ENCODE results near the gene APOB. TPM values are rescaled to one million over a fixed set of nuclear protein-coding genes. Genes with fewer than 3 reads are reported as not detected.

Gene APOB
- total RNA-seq, 6 experiments from 2014 or later: not detected

DNA sequence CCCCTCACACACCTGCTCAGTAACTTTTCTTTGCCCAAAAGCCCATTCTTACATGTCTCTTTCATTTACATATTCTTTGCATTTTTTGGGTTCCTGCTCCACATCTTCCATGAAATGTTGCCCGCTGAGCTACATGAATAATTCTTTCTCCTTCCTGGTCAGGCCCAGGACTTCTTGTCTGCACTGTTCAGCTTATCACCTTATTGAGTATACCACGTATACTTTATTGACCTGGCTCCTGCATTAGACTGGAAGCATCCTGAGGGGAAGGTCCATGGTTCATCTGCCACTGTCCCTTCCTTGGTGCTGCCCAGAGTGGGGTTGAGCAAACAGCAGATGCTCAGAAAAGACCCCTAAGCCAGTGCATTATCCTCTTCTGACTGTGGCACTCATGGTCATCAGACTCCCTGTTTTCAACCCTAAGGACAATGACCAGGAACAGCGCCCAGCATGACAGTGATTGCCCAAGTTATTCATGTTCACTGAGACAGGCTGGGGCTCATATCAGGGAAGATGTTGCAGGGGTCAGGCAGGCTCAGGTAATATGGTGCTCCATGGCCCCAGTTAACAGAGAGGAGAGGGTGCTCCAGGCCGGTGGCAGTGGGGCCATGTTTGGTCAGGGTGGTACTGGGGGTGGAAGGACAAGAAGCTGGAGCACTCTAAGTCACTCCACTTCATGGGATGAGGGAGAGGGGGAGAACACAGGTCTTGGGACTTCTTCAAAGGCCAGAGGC is 7.7 kb downstream of the APOB start:
- no peaks in the 10 kb centered on the region; the same call in 1 of the 2 replicates for H3K4me1 Mint-ChIP-seq (ENCODE audit: low read depth)
- TF ChIP-seq, protein P1, sequence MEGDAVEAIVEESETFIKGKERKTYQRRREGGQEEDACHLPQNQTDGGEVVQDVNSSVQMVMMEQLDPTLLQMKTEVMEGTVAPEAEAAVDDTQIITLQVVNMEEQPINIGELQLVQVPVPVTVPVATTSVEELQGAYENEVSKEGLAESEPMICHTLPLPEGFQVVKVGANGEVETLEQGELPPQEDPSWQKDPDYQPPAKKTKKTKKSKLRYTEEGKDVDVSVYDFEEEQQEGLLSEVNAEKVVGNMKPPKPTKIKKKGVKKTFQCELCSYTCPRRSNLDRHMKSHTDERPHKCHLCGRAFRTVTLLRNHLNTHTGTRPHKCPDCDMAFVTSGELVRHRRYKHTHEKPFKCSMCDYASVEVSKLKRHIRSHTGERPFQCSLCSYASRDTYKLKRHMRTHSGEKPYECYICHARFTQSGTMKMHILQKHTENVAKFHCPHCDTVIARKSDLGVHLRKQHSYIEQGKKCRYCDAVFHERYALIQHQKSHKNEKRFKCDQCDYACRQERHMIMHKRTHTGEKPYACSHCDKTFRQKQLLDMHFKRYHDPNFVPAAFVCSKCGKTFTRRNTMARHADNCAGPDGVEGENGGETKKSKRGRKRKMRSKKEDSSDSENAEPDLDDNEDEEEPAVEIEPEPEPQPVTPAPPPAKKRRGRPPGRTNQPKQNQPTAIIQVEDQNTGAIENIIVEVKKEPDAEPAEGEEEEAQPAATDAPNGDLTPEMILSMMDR (IDR thresholded peaks at IDR 0.05): no peak
- H3K9me3 Mint-ChIP-seq: no peaks in the 10 kb centered on the region; the same call in 1 of the 2 replicates
- H3K27me3 Mint-ChIP-seq (ENCODE audit: insufficient read depth): no peaks in the 10 kb centered on the region; the same call in 1 of the 2 replicates
- no peak overlapping the region for H3K4me3 Mint-ChIP-seq
- no peak overlapping the region for H3K27ac Mint-ChIP-seq
- no peaks in the 10 kb centered on the region for H3K36me3 Mint-ChIP-seq (ENCODE audit: low read depth)
- DNase-seq: no peak

DNA sequence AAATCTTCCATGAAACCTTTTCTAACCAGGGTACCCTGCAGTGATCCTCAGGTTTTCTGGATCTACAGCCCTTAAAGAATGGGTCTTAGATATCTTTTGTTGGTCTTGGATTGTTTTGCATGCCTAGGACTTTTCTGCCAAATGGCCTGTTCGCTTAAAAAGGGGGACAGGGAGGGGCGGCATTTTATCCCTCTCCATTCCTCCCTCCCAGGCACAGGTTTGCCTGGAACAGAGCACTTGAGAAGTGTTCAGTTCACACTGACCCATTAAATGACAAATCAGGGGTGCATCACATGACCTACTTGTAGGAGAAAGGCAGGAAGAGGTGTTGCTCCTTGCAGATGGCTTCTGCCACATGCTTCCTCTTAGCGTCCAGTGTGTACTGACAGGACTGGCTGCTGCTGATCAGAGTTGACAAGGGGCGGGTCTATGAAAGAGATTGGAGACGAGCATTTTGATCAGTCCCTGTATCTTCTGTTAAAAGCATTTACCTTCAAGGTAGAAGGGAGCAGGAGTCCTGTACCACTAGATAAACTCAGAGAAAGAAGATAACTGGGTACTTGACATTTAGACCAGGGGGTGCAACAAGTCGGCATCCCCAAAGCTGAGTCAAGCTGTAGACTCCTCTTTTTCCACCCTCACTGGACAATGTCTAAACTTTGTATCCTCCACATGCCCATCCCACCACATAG is 8.4 kb downstream of the APOB start:
- H3K36me3 Mint-ChIP-seq (ENCODE audit: low read depth): no peaks in the 10 kb centered on the region
- no peak overlapping the region for H3K27ac Mint-ChIP-seq

DNA sequence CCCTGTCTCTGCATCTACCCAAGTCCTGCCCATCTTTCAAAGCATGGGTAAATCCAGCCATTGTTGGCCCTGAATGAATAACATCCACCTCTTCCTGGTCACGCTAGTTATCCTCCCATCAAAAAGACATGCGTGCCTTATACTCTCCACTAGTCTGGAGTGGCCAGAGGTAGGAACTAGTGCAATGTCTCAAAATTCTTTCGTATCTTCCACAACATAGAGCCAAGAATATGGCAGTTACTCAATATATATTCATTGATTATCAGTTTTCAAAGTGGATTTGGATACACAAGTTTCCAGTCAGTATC is 8.9 kb downstream of the APOB start:
- Mint-ChIP-seq H3K9me3 (peaks cover 8% of the 10 kb centered on the region), H3K4me1 (ENCODE audit: low read depth) (no peaks in the 10 kb centered on the region; the same call in 1 of the 2 replicates), H3K27ac (no peak overlapping the region), H3K27me3 (ENCODE audit: insufficient read depth) (no peaks in the 10 kb centered on the region; the same call in 1 of the 2 replicates), H3K36me3 (ENCODE audit: low read depth) (no peaks in the 10 kb centered on the region), H3K4me3 (no peak overlapping the region)
- no peak for DNase-seq
- TF ChIP-seq, protein P1 (IDR thresholded peaks at IDR 0.05): no peak

More for the DNA sequence above, 8.4 kb downstream of the APOB start:
- TF ChIP-seq, protein P1 (IDR thresholded peaks at IDR 0.05): no peak
- H3K4me1 Mint-ChIP-seq (ENCODE audit: low read depth): no peaks in the 10 kb centered on the region; the same call in 1 of the 2 replicates
- H3K4me3 Mint-ChIP-seq: no peak overlapping the region
- peaks cover 3% of the 10 kb centered on the region for H3K9me3 Mint-ChIP-seq
- H3K27me3 Mint-ChIP-seq (ENCODE audit: insufficient read depth): no peaks in the 10 kb centered on the region; the same call in 1 of the 2 replicates
- DNase-seq: no peak

DNA sequence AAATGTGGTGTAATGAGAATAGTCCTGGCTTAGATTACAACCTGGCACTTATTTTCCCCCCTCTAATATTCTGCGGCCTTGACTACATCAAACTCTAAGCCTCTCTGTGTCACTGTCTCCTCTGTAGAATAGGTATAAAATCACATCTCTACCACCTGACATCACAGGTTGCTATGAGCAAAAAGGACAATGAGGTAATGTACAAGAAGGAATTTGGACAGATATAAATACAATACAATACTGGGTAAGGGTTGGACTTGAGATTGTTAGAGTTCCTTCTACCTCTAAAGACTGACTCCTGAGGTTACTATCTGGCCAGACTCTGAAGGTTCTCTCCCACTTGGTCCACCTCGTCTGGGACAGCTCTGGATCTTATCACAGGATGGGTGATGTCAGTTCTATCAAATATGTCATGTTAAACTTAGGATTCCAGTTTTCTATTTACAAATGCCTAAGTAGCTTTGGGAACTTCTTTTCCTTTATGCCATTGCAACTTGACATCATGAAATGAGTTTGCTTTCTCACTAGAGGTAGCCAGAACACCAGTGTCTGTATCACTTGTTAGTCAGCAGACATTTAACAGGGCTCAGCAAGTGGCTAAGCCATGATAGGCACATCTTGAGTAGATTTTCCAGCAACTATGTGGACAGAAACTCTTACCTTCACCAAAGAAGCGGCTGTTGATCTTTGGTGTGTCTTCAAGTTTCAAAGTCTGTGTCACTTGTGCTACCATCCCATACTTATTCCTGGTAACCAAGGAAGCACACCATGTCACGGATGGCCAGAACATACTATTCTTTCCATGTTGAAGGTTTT is 9.5 kb downstream of the APOB start:
- no peak overlapping the region for H3K27ac Mint-ChIP-seq
- no peak for DNase-seq
- TF ChIP-seq, protein P1 (IDR thresholded peaks at IDR 0.05): no peak
- H3K4me3 Mint-ChIP-seq: no peak overlapping the region
- H3K9me3 Mint-ChIP-seq: peaks cover 8% of the 10 kb centered on the region
- no peaks in the 10 kb centered on the region; the same call in 1 of the 2 replicates for H3K27me3 Mint-ChIP-seq (ENCODE audit: insufficient read depth)
- H3K36me3 Mint-ChIP-seq (ENCODE audit: low read depth): no peaks in the 10 kb centered on the region
- no peaks in the 10 kb centered on the region; the same call in 1 of the 2 replicates for H3K4me1 Mint-ChIP-seq (ENCODE audit: low read depth)
